GM18520 (cell line): ENCODE measurements around the gene TBC1D12.

ENCODE experiments used
- ATAC-seq: cut with Tn5 transposase; IDR thresholded peaks from one replicate; pipeline ENCODE4 v1.9.1; 2021; ENCODE audit not compliant: unreplicated experiment

The TBC1D12 gene

GRCh38 chr10:94405406-94405805 is 3.1 kb downstream of the TBC1D12 start:
- ATAC-seq, result no peak

GRCh38 chr10:94407668-94408067 is 5.3 kb downstream of the TBC1D12 start:
- no peak for ATAC-seq

GRCh38 chr10:94409021-94409657 is 6.8 kb downstream of the TBC1D12 start:
- ATAC-seq, result no peak

- no peak for ATAC-seq
These were observed 9.0 kb downstream of the TBC1D12 start for GRCh38 chr10:94411304-94411703.

- ATAC-seq, result no peak
These were observed 10.1 kb downstream of the TBC1D12 start for GRCh38 chr10:94412449-94412848.

GRCh38 chr10:94413361-94413760 is 11.0 kb downstream of the TBC1D12 start:
- ATAC-seq, result no peak

GRCh38 chr10:94416896-94417295 is 14.6 kb downstream of the TBC1D12 start:
- no peak for ATAC-seq

- ATAC-seq, result no peak
These were observed 15.0 kb downstream of the TBC1D12 start for GRCh38 chr10:94417321-94417720.

- ATAC-seq, result no peak
These were observed 18.2 kb downstream of the TBC1D12 start for GRCh38 chr10:94420516-94420915.

GRCh38 chr10:94420998-94421528 is 18.7 kb downstream of the TBC1D12 start:
- ATAC-seq, result no peak

GRCh38 chr10:94423627-94424026 is 21.3 kb downstream of the TBC1D12 start:
- ATAC-seq, result no peak

GRCh38 chr10:94424714-94425337 is 22.5 kb downstream of the TBC1D12 start:
- no peak for ATAC-seq

GRCh38 chr10:94425942-94426341 is 23.6 kb downstream of the TBC1D12 start:
- no peak for ATAC-seq

GRCh38 chr10:94427166-94427565 is 24.8 kb downstream of the TBC1D12 start:
- ATAC-seq, result no peak

GRCh38 chr10:94428766-94429707 is 26.7 kb downstream of the TBC1D12 start:
- ATAC-seq, result no peak

- ATAC-seq, result no peak
These were observed 28.4 kb downstream of the TBC1D12 start for GRCh38 chr10:94430701-94431100.

- ATAC-seq, result no peak
These were observed 30.1 kb downstream of the TBC1D12 start for GRCh38 chr10:94432443-94432842.

- no peak for ATAC-seq
These were observed 37.0 kb downstream of the TBC1D12 start for GRCh38 chr10:94439275-94439861.

- no peak for ATAC-seq
These were observed 37.8 kb downstream of the TBC1D12 start for GRCh38 chr10:94440096-94440495.

- ATAC-seq, result no peak
These were observed 40.7 kb downstream of the TBC1D12 start for GRCh38 chr10:94443047-94443446.

GRCh38 chr10:94443549-94443948 is 41.2 kb downstream of the TBC1D12 start:
- ATAC-seq, result no peak
